Epidermal melanocyte (primary cell): ENCODE data around the gene MST1R.

Experiments
- DNase-seq: peaks from one replicate; pipeline ENCODE4 v3.0.0; 2011; ENCODE audit warnings: low spot score; ENCODE audit not compliant: insufficient read length

Gene MST1R

DNA sequence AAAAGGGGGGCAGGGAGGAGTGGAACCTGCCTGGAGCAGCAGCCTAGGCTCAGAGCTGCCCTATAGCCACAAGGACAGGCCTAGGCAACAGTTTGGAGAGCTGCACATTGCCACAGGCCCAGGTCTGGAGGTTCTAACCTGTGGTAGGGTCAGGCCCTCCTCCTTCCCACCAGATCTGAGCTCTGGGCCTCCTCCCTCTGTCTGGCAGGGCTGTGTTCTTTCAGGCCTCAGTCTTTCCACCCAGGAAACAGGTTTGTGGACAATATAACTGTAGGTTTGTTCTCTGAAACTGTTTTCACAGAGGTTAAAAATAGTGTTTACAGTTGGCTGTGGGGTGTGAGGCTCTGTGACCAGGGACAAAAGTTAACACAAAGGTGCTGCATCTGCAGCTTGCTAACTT is 25.0 kb downstream of the MST1R start:
- no peak for DNase-seq

DNA sequence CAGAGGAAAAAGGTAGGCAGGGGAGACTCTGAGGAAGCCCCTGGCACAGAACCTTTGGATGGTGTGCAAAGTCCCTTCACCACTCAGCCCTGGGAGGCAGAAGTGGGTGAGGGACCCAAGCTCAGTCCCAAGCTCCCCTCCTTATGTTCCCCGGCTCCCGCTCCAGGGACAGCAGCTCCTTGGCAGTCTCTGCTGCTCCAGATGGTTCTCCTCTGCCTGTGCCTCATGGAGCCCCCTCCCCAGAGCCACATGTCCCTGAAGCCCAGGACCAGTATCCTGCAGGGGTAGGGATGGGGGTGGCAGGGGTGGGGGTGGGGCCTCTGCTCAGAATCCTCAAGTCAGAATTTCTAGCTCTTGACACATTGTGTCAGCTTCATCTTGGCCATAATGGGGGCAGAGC is 26.0 kb downstream of the MST1R start:
- DNase-seq, result no peak

DNA sequence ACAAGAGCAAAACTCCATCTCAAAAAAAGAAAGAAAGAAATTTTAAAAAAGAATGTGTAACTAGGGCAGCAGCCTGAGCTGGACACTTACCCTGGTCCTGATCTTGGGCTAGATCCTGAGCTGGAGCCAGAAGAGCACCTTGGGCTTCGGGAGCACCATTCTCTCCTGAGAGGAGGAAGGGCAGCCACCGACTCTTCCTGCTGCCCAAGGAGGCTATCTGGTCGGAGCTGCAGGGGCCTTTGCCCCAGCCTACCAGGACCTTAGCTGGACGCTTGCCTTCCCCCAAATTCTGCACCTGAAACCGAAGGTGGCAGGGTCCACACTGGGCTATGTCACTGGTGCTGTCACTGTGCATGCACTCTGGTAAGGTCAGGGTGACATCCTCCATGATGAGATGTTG is 27.1 kb downstream of the MST1R start:
- DNase-seq, result no peak

GRCh38 chr3:49873623-49874022 is 30.1 kb downstream of the MST1R start:
- no peak for DNase-seq

DNA sequence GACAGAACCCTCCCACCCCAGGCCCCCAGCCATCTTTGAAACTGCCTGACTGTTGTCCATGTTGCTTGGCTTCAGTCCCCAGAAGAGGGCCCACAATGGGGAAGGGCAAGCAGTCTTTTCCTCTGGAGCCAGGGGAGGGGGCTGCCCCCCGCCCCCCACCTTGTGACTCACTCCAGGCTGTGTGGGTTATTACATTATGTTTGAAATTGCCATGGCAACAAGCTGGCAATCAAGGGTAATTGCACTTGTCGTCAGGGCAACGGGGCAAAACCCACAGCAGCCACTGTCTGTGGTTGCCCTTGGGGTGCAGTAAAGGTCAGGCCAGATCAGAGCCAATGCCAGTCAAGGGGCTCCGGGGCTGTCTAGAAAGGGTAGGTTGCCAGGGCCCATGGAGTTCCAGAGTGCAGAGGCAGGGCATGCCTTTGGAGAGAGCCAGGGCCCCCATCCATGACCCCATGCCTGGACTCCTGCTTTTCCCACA is 30.8 kb downstream of the MST1R start:
- no peak for DNase-seq

DNA sequence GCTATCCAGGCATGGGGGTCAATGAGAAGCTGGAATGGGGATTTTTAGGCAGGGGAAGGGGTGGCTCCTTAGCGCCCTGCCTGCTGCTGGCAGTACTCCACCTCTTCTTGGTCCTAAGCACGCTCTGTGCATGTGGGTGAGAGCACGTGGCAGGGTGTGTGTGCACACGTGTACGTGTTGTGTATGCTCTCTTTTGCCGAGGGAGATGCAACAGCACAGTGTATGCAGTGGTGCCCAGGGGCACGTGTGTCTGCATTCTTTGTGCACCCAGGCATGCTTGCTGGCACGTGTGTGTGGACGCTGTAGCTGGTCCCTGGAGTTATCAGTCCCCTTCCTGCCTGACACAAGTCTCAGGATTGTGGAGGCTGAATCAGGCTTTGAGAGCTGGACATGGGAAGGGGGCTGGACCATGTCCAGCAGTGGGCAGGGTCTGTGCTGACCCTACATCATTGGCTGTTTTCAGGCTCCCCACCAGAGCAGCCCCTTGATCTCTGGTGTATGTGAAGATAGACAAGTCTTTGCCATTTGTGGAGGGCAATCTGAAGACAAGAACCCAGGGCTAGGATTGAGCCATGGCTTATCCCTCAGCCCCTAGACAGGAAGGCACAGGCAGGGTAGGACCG is 32.0 kb downstream of the MST1R start:
- no peak for DNase-seq

- DNase-seq, result no peak
Observed at GRCh38 chr3:49869525-49870126, 34.0 kb downstream of the MST1R start, which contains the start of gene CAMKV. Gene CAMKV (minus strand): TSS chr3:49869906. CDS start chr3:49862388, 7,518 bp downstream.

GRCh38 chr3:49868862-49869466 is 34.7 kb downstream of the MST1R start:
- DNase-seq, result no peak

DNA sequence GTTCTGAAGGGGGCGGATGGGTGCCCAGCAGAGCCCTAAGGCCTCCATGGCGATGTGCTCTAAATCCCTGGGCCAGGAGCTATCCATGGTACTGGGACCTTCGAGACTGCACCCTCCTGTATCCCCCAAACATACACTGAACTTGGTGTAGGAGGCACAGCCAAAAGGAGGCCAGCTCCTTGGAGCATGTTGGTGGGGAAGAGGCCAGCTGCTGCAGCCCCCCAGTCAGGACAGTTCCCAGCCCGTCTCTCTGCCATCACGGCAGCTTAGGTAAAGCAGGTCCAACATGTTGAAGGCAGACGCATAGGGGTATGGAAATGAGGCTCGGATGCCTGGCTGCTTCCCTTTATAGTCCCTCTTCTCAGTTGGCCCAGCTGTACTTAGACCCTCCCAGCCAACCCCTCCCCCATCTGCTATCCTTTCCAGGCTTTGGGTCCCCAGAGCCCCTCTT is 35.8 kb downstream of the MST1R start:
- DNase-seq, result no peak

- no peak for DNase-seq
Observed at GRCh38 chr3:49867400-49867799, 36.3 kb downstream of the MST1R start.

DNA sequence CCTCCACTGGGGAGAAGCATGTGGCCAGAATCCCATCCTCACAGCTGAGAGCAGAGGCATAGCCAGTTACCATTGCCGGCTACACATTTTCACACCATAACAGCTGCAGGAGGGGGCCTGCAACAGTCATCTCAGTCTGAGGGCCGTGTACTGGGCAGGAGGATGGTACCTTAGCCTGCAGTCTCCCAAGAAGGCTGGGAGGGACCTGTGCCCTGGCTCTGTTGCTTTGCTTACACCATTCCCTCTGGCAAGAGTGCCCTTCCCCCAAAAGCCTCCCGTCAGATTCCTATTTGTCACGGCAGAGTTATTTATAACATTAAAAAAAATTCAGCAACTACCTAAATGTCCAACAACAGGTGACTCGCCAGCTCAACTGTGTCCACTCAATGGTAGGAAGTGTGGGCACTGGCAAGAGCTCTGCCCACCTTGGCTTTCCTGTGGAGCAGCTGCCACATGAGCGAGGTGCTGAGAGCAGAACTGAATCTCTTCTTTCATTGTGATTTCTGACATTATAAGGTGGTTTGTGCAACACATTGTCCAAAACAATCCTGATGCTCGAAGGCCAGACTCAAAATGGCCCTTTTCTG is 38.4 kb downstream of the MST1R start:
- no peak for DNase-seq

GRCh38 chr3:49864505-49864904 is 39.2 kb downstream of the MST1R start:
- DNase-seq, result no peak

GRCh38 chr3:49859576-49860305 is 43.9 kb downstream of the MST1R start:
- no peak for DNase-seq

DNA sequence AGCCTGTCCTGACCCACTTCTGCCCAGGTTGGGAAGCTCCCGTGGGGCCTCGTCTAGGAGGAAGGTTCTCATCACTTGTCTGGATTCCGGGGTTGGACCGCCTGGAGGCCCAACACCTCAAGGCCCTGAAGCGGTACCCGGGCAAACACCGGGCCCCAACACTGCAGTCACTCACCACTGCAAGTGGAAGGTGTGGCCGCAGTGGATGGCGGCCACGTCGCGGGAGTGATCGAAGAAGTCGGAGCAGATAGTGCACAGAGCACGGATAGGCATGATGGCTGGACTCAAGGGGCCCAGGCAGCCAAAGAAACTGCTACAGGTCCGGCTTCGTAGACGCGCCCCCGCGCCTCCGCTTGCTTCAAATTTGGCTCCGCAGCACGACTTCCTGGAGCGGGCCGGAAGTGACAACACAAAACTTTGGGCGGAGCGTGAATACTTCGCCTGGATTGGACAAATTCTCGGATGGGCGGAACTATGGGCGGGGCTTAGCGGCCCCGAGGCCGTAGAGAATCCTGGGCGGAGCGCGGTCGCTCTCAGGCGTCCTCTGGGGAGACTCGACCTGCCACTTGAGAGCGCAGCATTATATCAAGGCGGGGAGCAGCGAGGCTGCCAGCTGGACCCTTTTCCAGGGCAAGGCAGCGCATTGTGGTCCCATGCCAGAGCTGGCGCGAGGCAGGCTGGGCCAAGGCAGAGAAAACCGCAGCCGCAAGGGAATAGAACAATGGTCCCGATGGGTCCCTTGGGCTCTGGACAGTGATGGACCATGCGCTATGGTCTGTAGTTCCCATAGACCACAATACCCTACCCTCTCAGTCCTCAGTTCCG is 47.3 kb downstream of the MST1R start, which contains the start of gene TRAIP:
TSS of gene TRAIP (minus strand) at position 384 of the 825 bp plus-strand sequence. CDS start at position 273, 111 bp downstream.
- DNase-seq, result peak; percentile 99

DNA sequence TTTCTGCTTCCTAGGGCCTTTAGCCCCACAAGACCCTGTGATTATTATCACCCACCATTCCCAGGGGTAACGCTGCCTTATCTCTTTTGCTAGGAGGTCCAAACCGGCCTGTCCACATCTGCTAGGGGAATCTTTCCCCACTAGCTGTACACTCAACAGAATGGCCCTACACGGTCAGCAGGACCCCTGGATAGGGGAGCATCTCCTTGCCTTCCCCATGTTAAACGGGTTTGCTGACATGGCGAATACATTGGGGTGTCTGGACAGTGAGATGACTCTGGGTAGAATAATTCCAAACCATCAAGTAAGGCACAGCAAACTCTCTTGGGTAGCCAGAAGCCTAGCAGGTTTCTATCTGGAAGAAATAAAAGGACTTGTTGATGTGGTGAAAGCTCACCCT is 48.0 kb downstream of the MST1R start:
- DNase-seq, result no peak

- DNase-seq, result no peak
Observed at GRCh38 chr3:49845694-49846093, 58.0 kb downstream of the MST1R start.

GRCh38 chr3:49844464-49845183 is 59.0 kb downstream of the MST1R start:
- no peak for DNase-seq

GRCh38 chr3:49842843-49843517 is 60.7 kb downstream of the MST1R start:
- DNase-seq, result no peak

DNA sequence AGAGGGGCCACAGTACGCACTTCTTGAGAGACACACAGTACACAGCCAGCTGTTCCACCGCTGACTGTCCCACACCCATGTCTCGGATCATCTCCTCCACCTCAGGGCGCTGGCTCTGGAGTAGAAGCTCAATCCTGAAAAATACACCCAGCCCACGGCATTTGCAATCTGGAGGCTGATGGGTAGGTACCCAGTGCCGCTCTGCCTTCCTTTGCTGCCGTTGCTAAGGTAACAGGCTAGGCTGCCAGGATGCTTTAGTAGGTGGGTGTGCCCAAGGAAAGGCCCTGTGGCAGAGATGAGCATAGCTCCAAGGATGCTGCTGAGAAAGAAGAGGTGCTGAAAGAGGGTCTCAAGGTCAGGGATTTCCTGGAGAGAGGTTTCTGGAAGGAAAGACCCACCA is 61.9 kb downstream of the MST1R start:
- no peak for DNase-seq
